Neural progenitor cell (in vitro differentiated cells): ENCODE data around the gene LRFN2. TPM values are rescaled to one million over a fixed set of nuclear protein-coding genes. Genes with fewer than 3 reads are reported as not detected.

Source experiments
- DNase-seq: peaks from one replicate; pipeline ENCODE4 v3.0.0-alpha.2; 2016; ENCODE audit warnings: low spot score
- H2AFZ ChIP-seq: fragments of 200-600 bp; sonication (generic); replicated peaks from 2 replicates; pipeline ENCODE4 v1.6.1; 2016; ENCODE audit warnings: antibody characterized with exemption
- H3F3A ChIP-seq: fragments of 200-600 bp; sonication (generic); 2 replicates; pipeline ENCODE4 v1.6.1; 2016; ENCODE audit warnings: antibody characterized with exemption, low read depth
- H3K27ac ChIP-seq: fragments of 200-600 bp; sonication (generic); 2 replicates; pipeline ENCODE4 v1.5.1; 2016; ENCODE audit warnings: mild to moderate bottlenecking
- H3K27me3 ChIP-seq: fragments of 200-600 bp; sonication (generic); 2 replicates; pipeline ENCODE4 v1.6.1; 2016; ENCODE audit warnings: mild to moderate bottlenecking, moderate library complexity
- H3K36me3 ChIP-seq: fragments of 200-600 bp; sonication (generic); 2 replicates; pipeline ENCODE4 v1.5.1; 2016
- H3K4me1 ChIP-seq: fragments of 200-600 bp; sonication (generic); 2 replicates; pipeline ENCODE4 v1.6.1; 2016; ENCODE audit warnings: mixed run types
- H3K4me2 ChIP-seq: fragments of 200-600 bp; sonication (generic); 2 replicates; pipeline ENCODE4 v1.6.1; 2016
- H3K4me3 ChIP-seq: fragments of 200-600 bp; sonication (generic); 2 replicates; pipeline ENCODE4 v1.5.1; 2016
- H3K79me2 ChIP-seq: fragments of 200-600 bp; sonication (generic); 2 replicates; pipeline ENCODE4 v1.6.1; 2016; ENCODE audit warnings: low read depth
- H3K9ac ChIP-seq: fragments of 200-600 bp; sonication (generic); 2 replicates; pipeline ENCODE4 v1.6.1; 2016
- H3K9me3 ChIP-seq: fragments of 200-600 bp; sonication (generic); 2 replicates; pipeline ENCODE4 v1.5.1; 2016; ENCODE audit warnings: low read depth
- H4K20me1 ChIP-seq: fragments of 200-600 bp; sonication (generic); 2 replicates; pipeline ENCODE4 v1.6.1; 2016; ENCODE audit warnings: low read depth
- H3K27ac Mint-ChIP-seq: 3 replicates; pipeline ENCODE4 v1.8.0; 2021; ENCODE audit warnings: mixed read lengths
- H3K27me3 Mint-ChIP-seq: 2 replicates; pipeline ENCODE4 v1.8.0; 2022; ENCODE audit warnings: low read depth, mild to moderate bottlenecking, inconsistent platforms, moderate library complexity, mixed read lengths; ENCODE audit not compliant: insufficient read depth
- H3K36me3 Mint-ChIP-seq: 3 replicates; pipeline ENCODE4 v1.8.0; 2021; ENCODE audit warnings: mixed read lengths
- H3K4me1 Mint-ChIP-seq: 3 replicates; pipeline ENCODE4 v1.8.0; 2021; ENCODE audit warnings: mixed read lengths
- H3K4me3 Mint-ChIP-seq: 3 replicates; pipeline ENCODE4 v1.8.0; 2021; ENCODE audit warnings: mild to moderate bottlenecking, moderate library complexity, mixed read lengths
- H3K9me3 Mint-ChIP-seq: 3 replicates; pipeline ENCODE4 v1.8.0; 2020; ENCODE audit warnings: mixed read lengths
- CTCF ChIP-seq: fragments of 200-600 bp; sonication (generic); IDR thresholded peaks from 2 replicates; pipeline ENCODE4 v1.5.1; 2017; ENCODE audit warnings: antibody characterized with exemption, mild to moderate bottlenecking
- EZH2 ChIP-seq: fragments of 200-600 bp; sonication (generic); IDR thresholded peaks from 2 replicates; pipeline ENCODE4 v1.6.1; 2017; ENCODE audit warnings: antibody characterized with exemption, mild to moderate bottlenecking, moderate library complexity
- EZH2phosphoT487 ChIP-seq: fragments of 200-600 bp; sonication (generic); IDR thresholded peaks from 2 replicates; pipeline ENCODE4 v1.6.1; 2017; ENCODE audit warnings: antibody characterized with exemption
- total RNA-seq: library from RNA; depleted of rRNA; stranded (reverse); fragments of >200 nt; gene quantifications from 2 replicates; pipeline ENCODE4 v1.2.3, GENCODE V29; 2015; ENCODE audit warnings: low replicate concordance

The LRFN2 gene
- total RNA-seq, 1 donor from 2014 or later = not detected

GRCh38 chr6:40474937-40475336 lies 112.2 kb downstream of the LRFN2 start:
- no peak overlapping the region for H3K4me3 ChIP-seq
- no peaks in the 10 kb centered on the region for H3K36me3 Mint-ChIP-seq
- H3K27ac ChIP-seq = no peak overlapping the region
- no peak overlapping the region for H3K9ac ChIP-seq
- no peaks in the 10 kb centered on the region for H3K79me2 ChIP-seq
- peaks cover 9% of the 10 kb centered on the region for H3K27me3 Mint-ChIP-seq
- no peaks in the 10 kb centered on the region for H3K36me3 ChIP-seq
- no peak overlapping the region for H3K4me2 ChIP-seq
- no peak overlapping the region for H3K27ac Mint-ChIP-seq
- DNase-seq = peak; percentile 13
- H3K4me1 Mint-ChIP-seq = peaks cover 22% of the 10 kb centered on the region
- no peaks in the 10 kb centered on the region for H3F3A ChIP-seq
- H3K9me3 Mint-ChIP-seq = no peaks in the 10 kb centered on the region
- peaks cover 3% of the 10 kb centered on the region for H3K4me1 ChIP-seq
- no peaks in the 10 kb centered on the region for H3K9me3 ChIP-seq
- H2AFZ ChIP-seq = no peak overlapping the region
- no peak for TF ChIP-seq EZH2
- peak; percentile 17 for TF ChIP-seq CTCF
- H4K20me1 ChIP-seq = no peaks in the 10 kb centered on the region
- no peak overlapping the region for H3K4me3 Mint-ChIP-seq
- H3K27me3 ChIP-seq = no peaks in the 10 kb centered on the region

- Mint-ChIP-seq H3K27me3 (peaks cover 9% of the 10 kb centered on the region), H3K9me3 (no peaks in the 10 kb centered on the region), H3K4me1 (peaks cover 19% of the 10 kb centered on the region), H3K27ac (no peak overlapping the region), H3K4me3 (no peak overlapping the region), H3K36me3 (no peaks in the 10 kb centered on the region)
- DNase-seq = no peak
- Histone ChIP-seq H3K9ac (no peak overlapping the region), H3F3A (no peaks in the 10 kb centered on the region), H2AFZ (no peak overlapping the region), H3K36me3 (no peaks in the 10 kb centered on the region), H3K79me2 (no peaks in the 10 kb centered on the region), H3K9me3 (no peaks in the 10 kb centered on the region), H4K20me1 (no peaks in the 10 kb centered on the region), H3K27ac (no peak overlapping the region), H3K4me1 (peaks cover 3% of the 10 kb centered on the region), H3K4me2 (no peak overlapping the region), H3K4me3 (no peak overlapping the region), H3K27me3 (no peaks in the 10 kb centered on the region)
- no peak for TF ChIP-seq EZH2phosphoT487
- TF ChIP-seq CTCF = no peak
- no peak for TF ChIP-seq EZH2
Observed at GRCh38 chr6:40473026-40473425, 114.1 kb downstream of the LRFN2 start.

- Histone ChIP-seq H3K4me2 (no peak overlapping the region), H3F3A (no peaks in the 10 kb centered on the region), H3K4me1 (peaks cover under 1% of the 10 kb centered on the region), H3K4me3 (no peak overlapping the region), H3K36me3 (no peaks in the 10 kb centered on the region), H2AFZ (no peak overlapping the region), H3K9me3 (no peaks in the 10 kb centered on the region), H3K27me3 (no peaks in the 10 kb centered on the region), H3K9ac (no peak overlapping the region), H4K20me1 (no peaks in the 10 kb centered on the region), H3K79me2 (no peaks in the 10 kb centered on the region), H3K27ac (no peak overlapping the region)
- H3K9me3 Mint-ChIP-seq = no peaks in the 10 kb centered on the region
- no peak for DNase-seq
- no peaks in the 10 kb centered on the region for H3K36me3 Mint-ChIP-seq
- no peak overlapping the region for H3K27ac Mint-ChIP-seq
- peaks cover 12% of the 10 kb centered on the region for H3K4me1 Mint-ChIP-seq
- peaks cover 7% of the 10 kb centered on the region for H3K27me3 Mint-ChIP-seq
- H3K4me3 Mint-ChIP-seq = no peak overlapping the region
- TF ChIP-seq EZH2phosphoT487 (no peak), EZH2 (no peak), CTCF (no peak)
Observed at GRCh38 chr6:40472353-40472752, 114.8 kb downstream of the LRFN2 start.
